IMR-90 (cell line): Measurements from ENCODE around the gene KCTD11. TPM values are rescaled to one million over a fixed set of nuclear protein-coding genes. Genes with fewer than 3 reads are reported as not detected.

ENCODE experiments used
- ELK1 ChIP-seq: fragments of 150-350 bp; IDR thresholded peaks from 2 replicates; pipeline ENCODE4 v1.6.1; 2016; ENCODE audit warnings: low read depth, mild to moderate bottlenecking, low read length, moderate library complexity, borderline replicate concordance
- MAZ ChIP-seq: IDR thresholded peaks from 2 replicates; pipeline ENCODE4 v1.6.1; 2012; ENCODE audit warnings: low read depth, mild to moderate bottlenecking, low read length, improper control_type of control experiment, moderate library complexity, borderline replicate concordance
- POLR2A ChIP-seq: IDR thresholded peaks from 2 replicates; pipeline ENCODE4 v1.6.1; 2012; ENCODE audit warnings: mild to moderate bottlenecking, low read depth, low read length
- polyA plus RNA-seq, 3 experiments: library from polyadenylated mRNA; depleted of rRNA; stranded (reverse); fragments of >200 nt; gene quantifications; 2 replicates each; pipeline ENCODE4 v1.2.3, GENCODE V29; 2012; ENCODE audit warnings: low replicate concordance in 1 of 3
- total RNA-seq: library from RNA; depleted of rRNA; stranded (reverse); fragments of >200 nt; gene quantifications from 2 replicates; pipeline ENCODE4 v1.2.3, GENCODE V29; 2012

Gene KCTD11
- total and polyA plus RNA-seq, 2 of the 4 experiments (the other 2 are of a cell fraction), result 10.8 to 16.4 TPM

- TF ChIP-seq ELK1 (no peak), MAZ (peak; percentile 97), POLR2A (peak; percentile 69; the same call in 1 of the 2 replicates)
Observed at GRCh38 chr17:7306911-7307685, 44.9 kb upstream of the KCTD11 start, which contains the start of gene EIF5A (continued).
